ENCODE results near the gene PTPRT. TPM values are rescaled to one million over a fixed set of nuclear protein-coding genes. Genes with fewer than 3 reads are reported as not detected.

The PTPRT gene
- total and polyA plus RNA-seq, 2 of the 13 experiments (the other 11 are each of a cell fraction or from before 2014, with no cell fraction given), result under 0.01 to 0.09 TPM

DNA sequence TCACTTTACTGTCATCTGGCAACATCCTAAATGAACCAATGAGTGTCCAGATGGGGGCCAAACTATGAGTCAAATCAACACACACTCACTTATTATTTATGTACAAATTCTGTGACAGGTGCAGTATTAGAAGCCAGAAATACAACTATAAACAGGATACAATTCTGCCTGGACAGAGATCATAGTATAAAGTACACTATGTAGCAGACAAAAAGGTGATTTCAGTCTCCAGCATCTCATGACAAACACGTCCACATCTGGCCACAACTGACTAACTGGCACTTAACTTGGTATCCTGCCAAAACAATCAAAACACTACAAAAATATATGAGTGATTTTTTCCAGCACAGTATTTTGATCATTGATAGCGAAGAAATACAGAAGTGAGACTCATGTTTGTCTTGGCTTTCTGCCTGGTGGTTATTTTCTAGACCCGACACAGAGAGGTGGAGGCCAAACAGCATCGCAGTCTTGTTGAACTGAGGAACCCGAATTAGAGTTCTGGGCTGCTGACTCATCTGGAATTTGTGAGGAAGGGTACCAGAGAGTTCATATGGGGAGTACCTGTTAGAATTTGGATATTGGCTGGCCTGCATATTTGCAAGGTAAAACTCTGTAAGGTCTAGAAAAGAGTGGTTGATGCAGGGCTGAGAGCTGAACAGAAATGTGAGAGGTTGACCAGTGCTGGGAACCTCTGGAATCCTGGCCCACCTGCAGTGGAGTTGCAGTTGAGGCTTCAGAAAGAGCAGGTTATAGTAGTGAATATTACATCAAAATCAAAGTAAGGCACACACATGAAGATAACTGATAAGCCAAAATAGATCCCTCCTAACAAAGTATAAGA is 475.2 kb downstream of the PTPRT start:
- CTCF ChIA-PET (ENCODE audit: low intra/inter-chr PET ratio, low total read pairs), result no interaction called here
- no peaks in the 10 kb centered on the region for H4K20me1 ChIP-seq (ENCODE audit: insufficient read depth, low read length)
- no peak overlapping the region for H2AFZ ChIP-seq (ENCODE audit: low read length)
- no peak for DNase-seq (ENCODE audit: low spot score)
- TF ChIP-seq ARID5B (CRISPR knock-in tag; IDR thresholded peaks at IDR 0.05), result no peak
- TF ChIP-seq ZFP62 (CRISPR knock-in tag; IDR thresholded peaks at IDR 0.05), result no peak
- TF ChIP-seq MAFK (conservative IDR thresholded peaks at IDR 0.05 in 1 of 2, IDR thresholded peaks at IDR 0.05 in 1 of 2; ENCODE audit: low read length in 2 of 2), result peak in 1 of 2 experiments; percentile 7; a peak in 1 of 4 replicates
- TF ChIP-seq FIP1L1 (IDR thresholded peaks at IDR 0.05; ENCODE audit: borderline replicate concordance, insufficient read depth, low read depth, low read length), result no peak
- no peak for TF ChIP-seq JUN (CRISPR knock-in tag; IDR thresholded peaks at IDR 0.05)
- TF ChIP-seq ZMYM4 (CRISPR knock-in tag; IDR thresholded peaks at IDR 0.05), result no peak
- 0 out of 2 replicates have a peak, but pooled peaks have one; percentile 3 for TF ChIP-seq MAFF (IDR thresholded peaks at IDR 0.05; ENCODE audit: low read depth, low read length)
- intact Hi-C loops (cut with micrococcal nuclease; ENCODE audit: unreplicated experiment), result no loop called here
- no peaks in the 10 kb centered on the region for H3K79me2 ChIP-seq (ENCODE audit: insufficient read depth, low read length)
- H3K9ac ChIP-seq (ENCODE audit: insufficient read depth, low read depth, low read length), result no peak overlapping the region
- no TSS peak for BruUV-seq (replicated peaks)
- WGBS (ENCODE audit: low lambda C conversion rate), result 4% methylated on average over 5 of the region's 5 CpGs
- POLR2A ChIA-PET, result no interaction called here
- H3K9me3 ChIP-seq (ENCODE audit: low read length), result peaks cover 70% of the 10 kb centered on the region
- in situ Hi-C loops (cut with HindIII; ENCODE audit: extremely low pct_ligation_motif_present, low pct_unique_long_range_greater_than_20kb), result no loop called here
- H3K4me1 ChIP-seq (ENCODE audit: insufficient read depth, low read length), result no peaks in the 10 kb centered on the region
- ATAC-seq, result no peak
- H3K4me2 ChIP-seq (ENCODE audit: low read depth, low read length), result no peak overlapping the region
- H3K27me3 ChIP-seq (ENCODE audit: control insufficient read depth in 1 of 2, insufficient read depth in 2 of 2, low read length in 2 of 2), result no peaks in the 10 kb centered on the region
- no peak for FAIRE-seq
- H3K27ac ChIP-seq (ENCODE audit: extremely low read length, insufficient read depth, low read length), result no peak overlapping the region
- no peaks in the 10 kb centered on the region for H3K36me3 ChIP-seq (replicated peaks in 1 of 2; ENCODE audit: control insufficient read depth in 1 of 2, insufficient read depth in 2 of 2, low read length in 2 of 2)
- H3K4me3 ChIP-seq (replicated peaks in 1 of 3; ENCODE audit: insufficient read depth in 1 of 3, low read depth in 2 of 3, low read length in 3 of 3), result no peak overlapping the region
